Thyroid gland (tissue), 4 donors: ENCODE measurements around the gene TRPC4.

Experiments
- POLR2A ChIP-seq, 2 donors: fragments of 450-650 bp; IDR thresholded peaks; one replicate each; pipeline ENCODE4 v1.6.1; 2017; ENCODE audit warnings: antibody characterized with exemption in 2 of 2, mild to moderate bottlenecking in 2 of 2, moderate library complexity in 1 of 2
- TF ChIP-seq, protein P1 (sequence below), 6 experiments: fragments of 200-600 bp in 3 of 6; fragments of 450-650 bp in 3 of 6; sonication (generic) in 3 of 6; IDR thresholded peaks; one replicate each; pipeline ENCODE4 v1.5.1; 2016 to 2019; ENCODE audit warnings: antibody characterized with exemption in 6 of 6, mild to moderate bottlenecking in 2 of 6, inconsistent platforms in 1 of 6, moderate library complexity in 1 of 6

DNA sequence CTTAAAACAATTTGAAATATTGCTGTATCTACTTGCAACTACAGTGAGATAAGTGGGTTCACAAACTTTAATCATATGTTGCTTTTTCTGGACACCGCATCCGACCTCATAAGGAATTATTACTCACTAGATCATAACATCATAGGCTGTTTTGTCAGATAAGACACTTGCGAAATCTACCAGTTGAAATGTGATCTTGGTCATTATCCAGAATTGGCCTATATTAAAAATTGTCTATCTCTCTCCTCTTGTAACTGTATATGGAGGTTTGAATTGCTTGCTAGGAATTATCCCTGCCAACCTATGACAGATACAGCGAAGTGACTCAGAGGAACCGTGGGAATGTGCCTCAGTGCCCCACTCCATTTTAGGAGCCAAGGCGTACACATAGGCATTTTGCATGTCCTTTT is 154.0 kb downstream of the TRPC4 start:
- TF ChIP-seq, protein P1, sequence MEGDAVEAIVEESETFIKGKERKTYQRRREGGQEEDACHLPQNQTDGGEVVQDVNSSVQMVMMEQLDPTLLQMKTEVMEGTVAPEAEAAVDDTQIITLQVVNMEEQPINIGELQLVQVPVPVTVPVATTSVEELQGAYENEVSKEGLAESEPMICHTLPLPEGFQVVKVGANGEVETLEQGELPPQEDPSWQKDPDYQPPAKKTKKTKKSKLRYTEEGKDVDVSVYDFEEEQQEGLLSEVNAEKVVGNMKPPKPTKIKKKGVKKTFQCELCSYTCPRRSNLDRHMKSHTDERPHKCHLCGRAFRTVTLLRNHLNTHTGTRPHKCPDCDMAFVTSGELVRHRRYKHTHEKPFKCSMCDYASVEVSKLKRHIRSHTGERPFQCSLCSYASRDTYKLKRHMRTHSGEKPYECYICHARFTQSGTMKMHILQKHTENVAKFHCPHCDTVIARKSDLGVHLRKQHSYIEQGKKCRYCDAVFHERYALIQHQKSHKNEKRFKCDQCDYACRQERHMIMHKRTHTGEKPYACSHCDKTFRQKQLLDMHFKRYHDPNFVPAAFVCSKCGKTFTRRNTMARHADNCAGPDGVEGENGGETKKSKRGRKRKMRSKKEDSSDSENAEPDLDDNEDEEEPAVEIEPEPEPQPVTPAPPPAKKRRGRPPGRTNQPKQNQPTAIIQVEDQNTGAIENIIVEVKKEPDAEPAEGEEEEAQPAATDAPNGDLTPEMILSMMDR (IDR thresholded peaks at IDR 0.05): no peak
- TF ChIP-seq POLR2A (IDR thresholded peaks at IDR 0.05): no peak
